Kidney epithelial cell (primary cell): ENCODE data around the gene DPRX. TPM values are rescaled to one million over a fixed set of nuclear protein-coding genes. Genes with fewer than 3 reads are reported as not detected.

ENCODE experiments used
- DNase-seq: peaks from one replicate; pipeline ENCODE4 v3.0.0-alpha.2; 2010; ENCODE audit warnings: low read depth
- H3K27me3 ChIP-seq: 2 replicates; pipeline ENCODE4 v1.6.0; 2011; ENCODE audit warnings: low read length; ENCODE audit not compliant: control insufficient read depth, insufficient read depth
- H3K36me3 ChIP-seq: 2 replicates; pipeline ENCODE4 v1.5.1; 2011; ENCODE audit warnings: low read length; ENCODE audit not compliant: control insufficient read depth, insufficient read depth
- H3K4me3 ChIP-seq: 2 replicates; pipeline ENCODE4 v1.5.1; 2011; ENCODE audit warnings: low read depth, mild to moderate bottlenecking, control low read depth, low read length
- total RNA-seq: library from RNA; depleted of rRNA; stranded (reverse); fragments of >200 nt; gene quantifications from 2 replicates; pipeline ENCODE4 v1.2.3, GENCODE V29; 2015
- TF ChIP-seq, protein P1 (sequence below): IDR thresholded peaks from 2 replicates; pipeline ENCODE4 v1.5.1; 2011; ENCODE audit warnings: mild to moderate bottlenecking, moderate library complexity, low read length, control low read depth, inconsistent platforms; ENCODE audit not compliant: insufficient read depth, poor library complexity, severe bottlenecking

DPRX gene
- total RNA-seq, 1 donor from 2014 or later = not detected

DNA sequence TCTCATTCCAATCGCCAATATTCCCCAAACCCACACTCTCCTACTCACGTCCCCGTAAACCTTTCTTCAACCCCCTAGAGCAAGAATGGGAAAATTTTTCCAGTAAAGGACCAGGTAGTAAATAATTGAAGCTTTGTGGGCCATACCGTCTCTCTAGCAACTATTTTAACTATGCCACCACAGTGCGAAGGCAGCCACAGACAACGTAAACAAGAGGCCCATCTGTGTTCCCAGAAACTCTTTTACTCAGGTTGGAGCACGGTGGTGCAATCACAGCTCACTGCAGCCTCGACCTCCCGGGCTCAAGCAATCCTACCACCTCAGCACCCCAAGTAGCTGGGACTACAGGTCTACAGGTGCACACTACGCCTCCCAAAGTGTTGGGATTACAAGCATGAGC is 3.0 kb downstream of the DPRX start:
- Histone ChIP-seq H3K36me3 (no peaks in the 10 kb centered on the region), H3K4me3 (no peak overlapping the region), H3K27me3 (no peaks in the 10 kb centered on the region)
- TF ChIP-seq, protein P1, sequence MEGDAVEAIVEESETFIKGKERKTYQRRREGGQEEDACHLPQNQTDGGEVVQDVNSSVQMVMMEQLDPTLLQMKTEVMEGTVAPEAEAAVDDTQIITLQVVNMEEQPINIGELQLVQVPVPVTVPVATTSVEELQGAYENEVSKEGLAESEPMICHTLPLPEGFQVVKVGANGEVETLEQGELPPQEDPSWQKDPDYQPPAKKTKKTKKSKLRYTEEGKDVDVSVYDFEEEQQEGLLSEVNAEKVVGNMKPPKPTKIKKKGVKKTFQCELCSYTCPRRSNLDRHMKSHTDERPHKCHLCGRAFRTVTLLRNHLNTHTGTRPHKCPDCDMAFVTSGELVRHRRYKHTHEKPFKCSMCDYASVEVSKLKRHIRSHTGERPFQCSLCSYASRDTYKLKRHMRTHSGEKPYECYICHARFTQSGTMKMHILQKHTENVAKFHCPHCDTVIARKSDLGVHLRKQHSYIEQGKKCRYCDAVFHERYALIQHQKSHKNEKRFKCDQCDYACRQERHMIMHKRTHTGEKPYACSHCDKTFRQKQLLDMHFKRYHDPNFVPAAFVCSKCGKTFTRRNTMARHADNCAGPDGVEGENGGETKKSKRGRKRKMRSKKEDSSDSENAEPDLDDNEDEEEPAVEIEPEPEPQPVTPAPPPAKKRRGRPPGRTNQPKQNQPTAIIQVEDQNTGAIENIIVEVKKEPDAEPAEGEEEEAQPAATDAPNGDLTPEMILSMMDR = no peak
- DNase-seq = no peak

DNA sequence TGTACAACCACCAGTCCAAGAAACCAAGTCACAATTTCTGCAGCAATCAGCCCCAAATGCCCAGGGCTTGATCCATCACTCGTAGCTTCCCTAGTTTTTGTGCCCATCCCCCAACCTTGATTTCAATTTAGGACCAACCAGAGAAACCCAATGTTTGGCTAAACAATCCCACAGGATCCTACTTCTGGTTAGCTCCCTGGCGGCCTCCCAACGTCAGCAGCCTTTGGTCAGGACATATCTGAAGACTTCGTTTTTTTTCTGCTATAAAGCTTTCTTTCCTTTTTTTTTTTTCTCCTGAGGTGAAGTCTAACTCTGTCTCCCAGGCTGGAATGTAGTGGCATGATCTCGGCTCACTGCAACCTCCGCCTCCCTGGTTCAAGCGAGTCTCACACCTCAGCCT is 7.7 kb downstream of the DPRX start:
- Histone ChIP-seq H3K36me3 (no peaks in the 10 kb centered on the region), H3K4me3 (no peak overlapping the region), H3K27me3 (no peaks in the 10 kb centered on the region)
- TF ChIP-seq, protein P1 = no peak
- no peak for DNase-seq

DNA sequence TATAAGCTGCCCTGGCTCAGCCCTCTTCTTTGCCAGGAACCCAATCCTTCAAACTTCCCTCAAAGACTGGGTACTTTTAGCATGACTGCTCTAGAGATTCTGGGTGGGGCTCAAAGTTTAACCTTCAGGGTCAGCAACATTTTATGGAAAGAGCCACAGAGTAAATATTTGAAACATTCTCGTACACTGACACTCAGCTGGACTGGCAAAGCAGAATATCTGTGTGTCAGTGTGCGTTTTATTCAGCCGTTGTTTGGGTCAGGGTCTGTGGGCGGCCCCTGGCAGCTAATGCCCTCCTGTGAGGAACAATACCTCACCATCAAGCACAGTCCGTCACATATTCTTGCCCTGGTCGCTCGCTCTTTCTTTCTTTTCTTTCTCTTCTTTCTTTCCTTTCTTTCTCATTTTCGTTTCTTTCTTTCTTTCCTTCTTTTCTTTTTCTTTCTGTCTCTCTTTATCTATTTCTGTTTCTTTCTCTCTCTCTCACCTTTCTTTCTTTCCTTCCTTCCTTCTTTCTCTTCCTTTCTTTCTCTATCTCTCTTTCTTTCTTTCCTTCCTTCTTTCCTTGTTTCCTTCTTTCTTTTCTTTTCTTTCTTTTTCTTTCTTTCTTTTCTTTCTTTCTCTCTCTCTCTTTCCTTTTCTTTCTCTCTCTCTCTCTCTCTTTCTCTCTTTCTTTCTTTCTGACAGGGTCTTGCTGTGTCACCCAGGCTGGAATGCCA is 10.7 kb downstream of the DPRX start:
- DNase-seq = no peak
- TF ChIP-seq, protein P1 = no peak
- Histone ChIP-seq H3K4me3 (no peak overlapping the region), H3K36me3 (no peaks in the 10 kb centered on the region), H3K27me3 (no peaks in the 10 kb centered on the region)

DNA sequence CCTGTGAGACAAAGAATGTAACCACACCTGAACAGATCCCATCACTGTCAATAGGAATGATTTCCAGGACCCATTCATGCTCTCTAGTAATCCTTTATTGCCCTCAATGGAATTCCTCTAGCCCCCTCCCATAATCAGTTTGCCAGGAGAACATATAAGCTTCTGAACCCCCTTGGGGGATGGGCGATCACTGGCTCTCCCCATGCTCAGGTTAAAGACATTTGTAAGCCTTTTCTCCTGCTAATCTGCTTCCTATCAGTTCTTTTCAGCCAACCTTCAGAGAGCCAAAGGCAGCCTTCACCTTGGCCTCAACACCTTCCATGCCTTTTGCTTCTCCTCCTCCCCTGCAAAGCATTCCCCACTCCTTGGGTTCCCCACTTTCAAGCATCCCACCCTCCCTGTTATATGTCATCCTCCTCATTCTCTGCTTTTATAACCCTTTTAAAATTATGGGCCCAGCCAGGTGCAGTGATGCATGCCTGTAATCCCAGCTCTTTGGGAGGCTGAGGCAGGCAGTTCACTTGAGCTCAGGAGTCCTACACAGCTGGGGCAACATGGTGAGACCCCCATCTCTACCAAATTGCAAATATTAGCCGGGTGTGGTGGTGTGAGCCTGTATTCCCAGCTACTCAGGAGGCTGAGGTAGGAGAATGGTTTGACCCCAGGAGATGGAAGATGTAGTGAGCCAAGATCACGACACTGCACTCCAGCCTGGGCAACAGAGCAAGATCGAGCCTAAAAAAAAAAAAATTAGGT is 12.4 kb downstream of the DPRX start:
- no peaks in the 10 kb centered on the region for H3K36me3 ChIP-seq
- DNase-seq = no peak
- no peaks in the 10 kb centered on the region for H3K27me3 ChIP-seq
- H3K4me3 ChIP-seq = no peak overlapping the region
- TF ChIP-seq, protein P1 = no peak

DNA sequence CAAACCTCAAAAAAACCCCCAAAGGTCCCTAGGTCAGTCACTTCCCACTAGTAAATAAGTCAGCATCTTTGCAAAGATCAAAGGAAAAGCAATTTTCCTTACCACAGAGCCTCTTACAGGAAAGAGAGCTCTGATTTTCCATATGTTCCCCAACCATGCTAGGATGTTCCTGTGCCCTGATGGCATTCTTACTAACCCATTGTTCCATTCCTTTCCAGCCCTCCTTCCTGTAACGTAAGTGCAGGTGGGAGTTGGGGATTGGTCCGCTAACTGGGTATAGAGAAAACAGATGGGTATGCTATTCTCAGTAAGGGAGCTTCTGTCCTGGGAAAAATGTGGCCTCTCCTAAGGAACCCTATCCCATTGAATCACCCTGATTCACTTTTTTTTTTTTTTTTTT is 14.3 kb downstream of the DPRX start:
- H3K4me3 ChIP-seq = no peak overlapping the region
- DNase-seq = no peak
- TF ChIP-seq, protein P1 = no peak
- no peaks in the 10 kb centered on the region for H3K36me3 ChIP-seq
- H3K27me3 ChIP-seq = no peaks in the 10 kb centered on the region

DNA sequence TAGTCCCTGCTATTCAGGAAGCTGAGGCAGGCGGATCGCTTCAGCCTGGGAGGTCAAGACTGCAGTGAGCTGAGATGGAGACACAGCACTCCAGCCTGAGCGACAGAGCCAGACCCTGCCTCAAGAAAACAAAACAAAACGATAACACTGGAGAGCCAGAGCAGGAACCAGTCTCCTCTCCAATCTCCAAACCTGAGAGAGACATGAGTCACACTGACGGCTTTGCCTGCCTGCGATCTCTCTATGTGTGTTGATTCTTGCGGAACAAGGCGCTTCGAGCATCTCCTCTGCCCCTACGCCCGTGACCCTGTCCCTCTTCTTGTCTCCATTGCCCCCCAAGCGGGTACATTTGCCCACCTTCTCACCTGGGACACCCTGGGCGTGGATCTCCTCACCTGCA is 15.6 kb downstream of the DPRX start:
- no peak overlapping the region for H3K4me3 ChIP-seq
- no peak for DNase-seq

More for the DNA sequence above, 15.6 kb downstream of the DPRX start:
- TF ChIP-seq, protein P1 = no peak
- Histone ChIP-seq H3K27me3 (no peaks in the 10 kb centered on the region), H3K36me3 (no peaks in the 10 kb centered on the region)
